Measurements from ENCODE around the gene TAS2R20. TPM values are rescaled to one million over a fixed set of nuclear protein-coding genes. Genes with fewer than 3 reads are reported as not detected.

TAS2R20 gene
- total and polyA plus RNA-seq, 2 of the 8 experiments (the other 6 are each of a cell fraction or from before 2014, with no cell fraction given), result 0.57 to 0.71 TPM

DNA sequence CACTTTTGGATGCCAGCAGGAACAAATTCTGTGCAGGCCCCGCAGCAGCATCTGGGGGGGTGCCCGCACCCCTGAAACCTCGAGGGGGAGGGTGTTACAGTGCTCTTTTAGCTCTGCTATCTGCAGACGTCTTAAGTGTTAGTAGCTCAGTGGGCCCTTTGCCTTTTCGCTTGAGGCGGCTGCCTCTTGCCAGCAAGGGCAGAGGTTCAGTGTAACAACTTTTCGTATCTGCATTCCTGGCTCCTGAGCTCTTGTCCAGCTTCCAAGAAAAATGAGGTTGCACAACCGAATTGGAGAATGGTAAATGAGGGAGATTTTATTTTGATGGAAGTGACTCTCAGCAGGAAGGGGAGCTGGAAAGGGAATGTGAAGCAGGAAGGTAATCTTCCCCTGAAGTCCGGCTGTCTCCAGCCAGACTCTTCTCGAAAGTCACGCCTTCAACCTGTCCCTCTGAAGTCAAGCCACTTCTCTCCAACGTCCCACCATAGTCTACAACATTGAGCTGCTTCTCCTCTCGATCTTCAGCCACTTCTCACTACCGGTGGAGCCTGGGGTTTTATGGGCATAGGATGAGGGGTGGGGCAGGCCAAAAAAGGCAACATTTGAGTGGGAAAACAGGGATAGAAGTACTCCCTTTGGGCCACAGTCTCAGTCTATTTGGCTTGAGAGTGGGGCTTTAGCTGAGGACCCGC is 29.2 kb downstream of the TAS2R20 start (continued):
- TF ChIP-seq, protein P1, sequence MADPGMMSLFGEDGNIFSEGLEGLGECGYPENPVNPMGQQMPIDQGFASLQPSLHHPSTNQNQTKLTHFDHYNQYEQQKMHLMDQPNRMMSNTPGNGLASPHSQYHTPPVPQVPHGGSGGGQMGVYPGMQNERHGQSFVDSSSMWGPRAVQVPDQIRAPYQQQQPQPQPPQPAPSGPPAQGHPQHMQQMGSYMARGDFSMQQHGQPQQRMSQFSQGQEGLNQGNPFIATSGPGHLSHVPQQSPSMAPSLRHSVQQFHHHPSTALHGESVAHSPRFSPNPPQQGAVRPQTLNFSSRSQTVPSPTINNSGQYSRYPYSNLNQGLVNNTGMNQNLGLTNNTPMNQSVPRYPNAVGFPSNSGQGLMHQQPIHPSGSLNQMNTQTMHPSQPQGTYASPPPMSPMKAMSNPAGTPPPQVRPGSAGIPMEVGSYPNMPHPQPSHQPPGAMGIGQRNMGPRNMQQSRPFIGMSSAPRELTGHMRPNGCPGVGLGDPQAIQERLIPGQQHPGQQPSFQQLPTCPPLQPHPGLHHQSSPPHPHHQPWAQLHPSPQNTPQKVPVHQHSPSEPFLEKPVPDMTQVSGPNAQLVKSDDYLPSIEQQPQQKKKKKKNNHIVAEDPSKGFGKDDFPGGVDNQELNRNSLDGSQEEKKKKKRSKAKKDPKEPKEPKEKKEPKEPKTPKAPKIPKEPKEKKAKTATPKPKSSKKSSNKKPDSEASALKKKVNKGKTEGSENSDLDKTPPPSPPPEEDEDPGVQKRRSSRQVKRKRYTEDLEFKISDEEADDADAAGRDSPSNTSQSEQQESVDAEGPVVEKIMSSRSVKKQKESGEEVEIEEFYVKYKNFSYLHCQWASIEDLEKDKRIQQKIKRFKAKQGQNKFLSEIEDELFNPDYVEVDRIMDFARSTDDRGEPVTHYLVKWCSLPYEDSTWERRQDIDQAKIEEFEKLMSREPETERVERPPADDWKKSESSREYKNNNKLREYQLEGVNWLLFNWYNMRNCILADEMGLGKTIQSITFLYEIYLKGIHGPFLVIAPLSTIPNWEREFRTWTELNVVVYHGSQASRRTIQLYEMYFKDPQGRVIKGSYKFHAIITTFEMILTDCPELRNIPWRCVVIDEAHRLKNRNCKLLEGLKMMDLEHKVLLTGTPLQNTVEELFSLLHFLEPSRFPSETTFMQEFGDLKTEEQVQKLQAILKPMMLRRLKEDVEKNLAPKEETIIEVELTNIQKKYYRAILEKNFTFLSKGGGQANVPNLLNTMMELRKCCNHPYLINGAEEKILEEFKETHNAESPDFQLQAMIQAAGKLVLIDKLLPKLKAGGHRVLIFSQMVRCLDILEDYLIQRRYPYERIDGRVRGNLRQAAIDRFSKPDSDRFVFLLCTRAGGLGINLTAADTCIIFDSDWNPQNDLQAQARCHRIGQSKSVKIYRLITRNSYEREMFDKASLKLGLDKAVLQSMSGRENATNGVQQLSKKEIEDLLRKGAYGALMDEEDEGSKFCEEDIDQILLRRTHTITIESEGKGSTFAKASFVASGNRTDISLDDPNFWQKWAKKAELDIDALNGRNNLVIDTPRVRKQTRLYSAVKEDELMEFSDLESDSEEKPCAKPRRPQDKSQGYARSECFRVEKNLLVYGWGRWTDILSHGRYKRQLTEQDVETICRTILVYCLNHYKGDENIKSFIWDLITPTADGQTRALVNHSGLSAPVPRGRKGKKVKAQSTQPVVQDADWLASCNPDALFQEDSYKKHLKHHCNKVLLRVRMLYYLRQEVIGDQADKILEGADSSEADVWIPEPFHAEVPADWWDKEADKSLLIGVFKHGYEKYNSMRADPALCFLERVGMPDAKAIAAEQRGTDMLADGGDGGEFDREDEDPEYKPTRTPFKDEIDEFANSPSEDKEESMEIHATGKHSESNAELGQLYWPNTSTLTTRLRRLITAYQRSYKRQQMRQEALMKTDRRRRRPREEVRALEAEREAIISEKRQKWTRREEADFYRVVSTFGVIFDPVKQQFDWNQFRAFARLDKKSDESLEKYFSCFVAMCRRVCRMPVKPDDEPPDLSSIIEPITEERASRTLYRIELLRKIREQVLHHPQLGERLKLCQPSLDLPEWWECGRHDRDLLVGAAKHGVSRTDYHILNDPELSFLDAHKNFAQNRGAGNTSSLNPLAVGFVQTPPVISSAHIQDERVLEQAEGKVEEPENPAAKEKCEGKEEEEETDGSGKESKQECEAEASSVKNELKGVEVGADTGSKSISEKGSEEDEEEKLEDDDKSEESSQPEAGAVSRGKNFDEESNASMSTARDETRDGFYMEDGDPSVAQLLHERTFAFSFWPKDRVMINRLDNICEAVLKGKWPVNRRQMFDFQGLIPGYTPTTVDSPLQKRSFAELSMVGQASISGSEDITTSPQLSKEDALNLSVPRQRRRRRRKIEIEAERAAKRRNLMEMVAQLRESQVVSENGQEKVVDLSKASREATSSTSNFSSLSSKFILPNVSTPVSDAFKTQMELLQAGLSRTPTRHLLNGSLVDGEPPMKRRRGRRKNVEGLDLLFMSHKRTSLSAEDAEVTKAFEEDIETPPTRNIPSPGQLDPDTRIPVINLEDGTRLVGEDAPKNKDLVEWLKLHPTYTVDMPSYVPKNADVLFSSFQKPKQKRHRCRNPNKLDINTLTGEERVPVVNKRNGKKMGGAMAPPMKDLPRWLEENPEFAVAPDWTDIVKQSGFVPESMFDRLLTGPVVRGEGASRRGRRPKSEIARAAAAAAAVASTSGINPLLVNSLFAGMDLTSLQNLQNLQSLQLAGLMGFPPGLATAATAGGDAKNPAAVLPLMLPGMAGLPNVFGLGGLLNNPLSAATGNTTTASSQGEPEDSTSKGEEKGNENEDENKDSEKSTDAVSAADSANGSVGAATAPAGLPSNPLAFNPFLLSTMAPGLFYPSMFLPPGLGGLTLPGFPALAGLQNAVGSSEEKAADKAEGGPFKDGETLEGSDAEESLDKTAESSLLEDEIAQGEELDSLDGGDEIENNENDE (IDR thresholded peaks at IDR 0.05; ENCODE audit: insufficient replicate concordance, low read length), result no peak
- TF ChIP-seq, protein P2, sequence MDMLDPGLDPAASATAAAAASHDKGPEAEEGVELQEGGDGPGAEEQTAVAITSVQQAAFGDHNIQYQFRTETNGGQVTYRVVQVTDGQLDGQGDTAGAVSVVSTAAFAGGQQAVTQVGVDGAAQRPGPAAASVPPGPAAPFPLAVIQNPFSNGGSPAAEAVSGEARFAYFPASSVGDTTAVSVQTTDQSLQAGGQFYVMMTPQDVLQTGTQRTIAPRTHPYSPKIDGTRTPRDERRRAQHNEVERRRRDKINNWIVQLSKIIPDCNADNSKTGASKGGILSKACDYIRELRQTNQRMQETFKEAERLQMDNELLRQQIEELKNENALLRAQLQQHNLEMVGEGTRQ (IDR thresholded peaks at IDR 0.05; ENCODE audit: low read length), result no peak
- no peak for TF ChIP-seq FOSL1 (IDR thresholded peaks at IDR 0.05; ENCODE audit: insufficient read depth, low read depth, low read length)
- no peak for TF ChIP-seq BCL11A (IDR thresholded peaks at IDR 0.05; ENCODE audit: low read depth in 2 of 2, low read length in 2 of 2)
- no peak for TF ChIP-seq BRCA1 (IDR thresholded peaks at IDR 0.05; ENCODE audit: low read depth, low read length)
- TF ChIP-seq SIN3A (conservative IDR thresholded peaks at IDR 0.05 in 1 of 2, IDR thresholded peaks at IDR 0.05 in 1 of 2; ENCODE audit: low read depth in 1 of 2, low read length in 2 of 2), result no peak
- no peak for TF ChIP-seq POU5F1 (IDR thresholded peaks at IDR 0.05; ENCODE audit: low read depth, low read length)
- TF ChIP-seq SP1 (IDR thresholded peaks at IDR 0.05; ENCODE audit: low read depth, low read length), result no peak

Measured in H1 (cell line).